Fibroblast of skin of left biceps (primary cell): Measurements from ENCODE around the gene TSPAN33.
A peak's percentile ranks its signal among the peaks of the same experiment; 100 is the strongest.
"Not testable (repeated sequence)": the region's sequence is repeated elsewhere in the genome, so short reads cannot be mapped to it uniquely, and the experiment has no call there.

Experiments
- DNase-seq, 2 experiments: peaks; one replicate each; pipeline ENCODE4 v3.0.0-alpha.2; 2013; ENCODE audit warnings: low read depth in 2 of 2

TSPAN33 gene

GRCh38 chr7:129144095-129144833 lies at the start of gene TSPAN33:
Gene TSPAN33 (plus strand): TSS chr7:129144707. CDS start chr7:129144981, 274 bp downstream.
- peak in 1 of 2 experiments; percentile 4 for DNase-seq

DNA sequence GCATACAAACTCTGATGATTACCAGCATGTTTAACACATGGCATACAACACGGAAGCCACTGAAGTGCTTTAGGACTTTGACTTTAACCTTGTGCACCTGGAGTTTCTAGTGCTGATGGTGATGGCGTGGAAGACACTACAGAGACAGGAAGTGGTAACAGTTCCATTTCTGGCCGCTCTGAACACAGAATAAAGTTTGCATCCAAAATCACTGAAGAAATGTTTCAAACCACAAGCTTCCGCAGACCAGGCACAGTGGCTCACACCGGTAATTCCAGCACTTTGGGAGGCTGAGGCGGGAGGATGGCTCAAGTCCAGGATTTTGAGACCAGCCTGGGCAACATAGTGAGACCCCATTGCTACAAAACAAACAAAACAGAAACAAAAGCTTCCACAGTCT lies 49.2 kb upstream of the TSPAN33 start:
- DNase-seq = no peak

DNA sequence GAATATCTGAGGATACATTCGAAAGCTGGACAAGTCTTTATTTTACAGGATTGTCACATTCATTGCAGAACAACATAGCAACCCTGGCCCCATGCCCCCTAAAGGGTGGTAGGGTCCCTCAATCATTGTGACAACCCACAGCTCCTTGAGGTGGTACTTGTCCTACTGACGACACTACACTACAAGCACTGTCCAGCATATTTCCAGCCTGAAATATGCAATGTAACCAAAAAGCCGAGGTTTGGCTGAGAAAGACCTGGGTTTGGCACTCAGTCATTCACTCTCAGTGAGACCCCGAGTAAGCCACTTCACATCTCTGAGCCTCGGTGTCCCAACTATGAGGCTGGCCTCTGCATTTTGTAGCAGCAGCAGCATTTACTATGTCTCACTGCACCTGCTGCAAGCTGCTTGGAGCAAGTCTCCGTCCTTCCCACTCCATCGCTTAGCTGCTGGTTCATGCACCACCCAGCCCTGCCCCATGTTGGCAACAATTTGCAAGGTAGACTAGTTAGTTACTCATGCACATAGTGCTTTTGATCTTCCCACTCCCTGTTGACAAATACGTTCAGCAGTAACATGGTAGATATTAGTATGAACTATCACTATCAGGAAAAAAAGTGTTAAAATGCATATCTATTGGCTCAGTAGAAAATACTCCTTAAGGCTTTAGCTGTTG lies 46.0 kb upstream of the TSPAN33 start:
- DNase-seq = no peak

- no peak for DNase-seq
Measured at GRCh38 chr7:129100827-129101166, 43.7 kb upstream of the TSPAN33 start.

- DNase-seq = peak in 1 of 2 experiments; percentile 3
Measured at GRCh38 chr7:129101746-129102145, 42.8 kb upstream of the TSPAN33 start.

DNA sequence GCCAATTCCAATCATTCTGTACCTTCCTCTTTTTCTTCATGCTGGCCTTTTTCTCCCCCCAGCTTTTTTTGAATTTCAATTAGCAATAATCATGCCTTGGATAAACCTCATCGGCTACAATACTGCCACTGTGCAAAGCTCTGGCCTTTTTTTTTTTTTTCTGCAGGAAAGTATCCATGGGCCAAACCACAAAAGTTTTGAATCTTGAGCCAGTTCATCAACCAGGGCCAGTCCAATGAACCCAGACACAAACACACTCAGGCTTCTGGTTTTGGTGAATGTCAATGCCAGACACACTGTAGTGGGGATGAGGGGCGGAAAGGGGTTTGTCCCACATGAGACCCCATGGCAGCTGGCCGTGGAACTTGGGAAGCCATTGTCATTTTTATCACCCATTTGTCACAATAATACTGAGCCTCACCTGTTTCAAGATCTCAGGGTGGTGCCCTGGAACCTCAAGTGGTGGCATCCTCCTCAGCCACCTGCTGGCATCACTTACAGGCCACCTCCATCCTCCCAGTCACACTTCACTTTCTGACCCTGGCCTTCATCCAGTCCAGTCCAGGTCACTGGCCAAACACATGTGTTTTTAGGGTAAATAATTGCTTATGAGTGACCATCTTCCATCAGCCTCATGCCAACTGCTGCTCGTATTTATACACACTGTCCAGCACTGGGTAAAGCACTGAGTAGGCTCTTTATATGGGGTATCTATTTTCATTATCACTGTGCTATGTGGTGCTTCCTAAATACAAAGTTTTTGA lies 40.8 kb upstream of the TSPAN33 start:
- DNase-seq = no peak

GRCh38 chr7:129108581-129108980 lies 35.9 kb upstream of the TSPAN33 start:
- no peak for DNase-seq

DNA sequence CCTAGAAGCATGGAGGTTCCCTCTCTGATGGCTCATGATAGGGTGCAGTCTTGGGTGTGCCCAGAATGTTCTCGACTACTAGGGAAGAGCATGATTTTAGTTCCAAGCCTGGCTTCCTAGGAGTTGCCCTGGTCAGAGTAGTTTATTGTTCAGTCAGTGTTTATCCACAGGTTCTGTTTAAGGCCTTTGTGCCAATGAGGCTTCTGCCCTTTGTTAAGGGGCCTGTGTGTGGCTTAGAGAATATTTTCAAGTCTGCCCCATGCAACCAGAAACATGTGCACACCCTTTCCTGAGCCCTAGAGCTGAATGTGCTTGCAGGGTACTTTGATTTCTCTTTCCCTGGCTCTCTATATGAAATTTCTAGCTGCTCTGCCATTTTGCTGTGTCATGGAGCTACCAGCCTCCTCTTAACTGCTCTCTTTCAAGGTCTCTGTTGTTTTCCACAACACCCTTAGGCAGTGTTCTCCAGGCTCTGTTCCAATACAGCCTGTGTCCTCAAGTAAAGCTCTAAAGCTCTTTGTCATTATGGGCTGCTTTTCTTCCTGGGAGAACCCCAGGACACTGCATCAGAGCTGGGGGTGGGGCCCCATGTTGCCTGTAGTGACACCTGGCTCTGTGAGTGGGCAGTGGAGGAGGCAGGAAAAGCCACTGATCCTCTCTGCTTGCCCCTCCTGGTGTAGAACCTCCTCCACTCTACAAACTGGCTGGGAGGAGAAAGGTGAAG lies 34.1 kb upstream of the TSPAN33 start:
- no peak for DNase-seq

DNA sequence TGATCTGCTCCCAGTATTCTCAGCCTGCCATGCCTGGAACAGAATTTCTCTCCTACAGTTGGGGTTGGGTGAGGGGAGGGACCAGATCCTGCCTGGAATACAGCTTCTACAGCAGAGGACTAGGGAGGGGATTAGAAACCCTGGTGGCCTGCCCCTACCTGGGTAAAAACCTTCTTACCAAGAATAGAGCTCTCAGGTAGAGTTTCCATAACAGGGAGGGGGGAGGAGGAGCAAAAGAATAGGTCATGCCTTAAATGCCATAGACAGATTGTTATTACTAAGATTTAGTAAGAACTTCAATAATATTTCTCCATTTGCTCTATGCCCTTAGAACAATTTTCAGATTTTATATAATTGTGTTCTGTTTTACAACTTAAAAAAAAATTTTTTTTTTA lies 33.5 kb upstream of the TSPAN33 start:
- DNase-seq = no peak

DNA sequence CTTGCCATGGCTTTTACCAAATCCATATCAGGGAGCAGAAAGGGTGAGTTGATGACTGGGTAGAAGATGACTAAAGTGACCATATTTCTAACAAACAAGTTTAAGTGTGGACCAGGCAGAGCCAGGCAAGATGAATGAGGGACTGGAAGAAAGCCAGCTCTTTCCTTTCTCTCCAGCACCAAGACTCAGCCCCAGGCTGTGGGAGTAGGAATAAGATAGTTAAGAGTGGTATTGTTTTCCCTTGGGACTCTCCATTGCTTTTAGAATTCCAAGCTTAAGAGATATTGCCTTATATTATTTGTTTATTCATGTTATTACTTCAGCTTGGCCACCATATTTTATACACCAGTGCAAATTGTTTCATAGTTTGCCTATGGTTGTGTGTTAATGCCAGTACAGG lies 28.8 kb upstream of the TSPAN33 start:
- no peak for DNase-seq

DNA sequence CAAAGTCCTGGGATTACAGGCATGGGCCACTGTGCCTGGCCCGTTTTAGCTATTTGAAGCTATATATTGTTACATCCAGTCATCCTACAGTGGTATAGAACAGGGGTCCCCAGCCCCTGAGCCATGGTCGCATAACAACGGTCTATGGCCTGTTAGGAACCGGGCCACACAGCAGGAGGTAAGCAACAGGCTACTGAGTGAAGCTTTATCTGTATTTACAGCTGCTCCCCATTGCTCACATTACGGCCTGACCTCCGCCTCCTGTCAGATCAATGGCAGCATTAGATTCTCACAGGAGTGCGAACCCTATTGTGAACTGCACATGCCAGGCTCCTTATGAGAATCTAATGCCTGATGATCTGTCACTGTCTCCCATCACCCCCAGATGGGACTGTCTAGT lies 26.3 kb upstream of the TSPAN33 start:
- DNase-seq = no peak

DNA sequence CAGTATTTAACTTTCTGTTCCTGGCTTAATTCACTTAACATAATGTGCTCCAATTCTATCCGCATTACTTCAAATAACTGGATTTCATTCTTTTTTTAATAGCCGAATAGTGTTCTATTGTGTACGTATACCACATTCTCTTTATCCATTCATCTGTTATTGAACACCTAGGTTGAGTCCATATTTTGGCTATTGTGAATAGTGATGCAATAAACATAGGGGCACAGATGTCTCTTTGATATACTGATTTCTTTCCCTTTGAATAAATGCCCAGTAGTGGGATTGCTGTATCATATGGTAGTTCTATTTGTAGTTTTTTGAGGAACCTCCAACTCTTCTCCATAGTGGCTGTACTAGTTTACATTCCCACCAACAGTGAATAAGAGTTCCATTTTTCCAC lies 25.5 kb upstream of the TSPAN33 start:
- DNase-seq = no peak

DNA sequence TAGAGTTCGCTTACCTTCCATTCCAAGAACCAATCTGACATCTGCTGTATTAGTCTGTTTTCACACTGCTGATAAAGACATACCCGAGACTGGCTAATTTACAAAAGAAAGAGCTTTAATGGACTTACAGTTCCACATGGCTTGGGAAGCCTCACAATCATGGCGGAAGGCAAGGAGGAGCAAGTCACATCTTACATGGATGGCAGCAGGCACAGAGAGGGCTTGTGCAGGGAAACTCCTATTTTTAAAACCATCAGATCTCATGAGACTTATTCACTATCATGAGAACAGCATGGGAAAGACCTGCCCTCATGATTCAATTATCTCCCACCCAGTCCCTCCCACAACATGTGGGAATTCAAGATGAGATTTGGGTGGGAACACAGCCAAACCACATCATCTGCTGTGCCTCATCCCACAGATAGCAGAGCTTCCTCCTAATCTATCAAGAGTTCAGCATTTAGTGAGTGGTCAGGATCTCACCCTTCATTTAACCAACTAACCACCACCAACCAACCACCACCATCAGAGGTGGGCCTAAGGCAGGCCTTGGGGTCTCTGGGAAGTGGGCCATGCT lies 22.9 kb upstream of the TSPAN33 start:
- DNase-seq = not testable (repeated sequence)

- DNase-seq = no peak
Measured at GRCh38 chr7:129122078-129122750, 22.3 kb upstream of the TSPAN33 start.

DNA sequence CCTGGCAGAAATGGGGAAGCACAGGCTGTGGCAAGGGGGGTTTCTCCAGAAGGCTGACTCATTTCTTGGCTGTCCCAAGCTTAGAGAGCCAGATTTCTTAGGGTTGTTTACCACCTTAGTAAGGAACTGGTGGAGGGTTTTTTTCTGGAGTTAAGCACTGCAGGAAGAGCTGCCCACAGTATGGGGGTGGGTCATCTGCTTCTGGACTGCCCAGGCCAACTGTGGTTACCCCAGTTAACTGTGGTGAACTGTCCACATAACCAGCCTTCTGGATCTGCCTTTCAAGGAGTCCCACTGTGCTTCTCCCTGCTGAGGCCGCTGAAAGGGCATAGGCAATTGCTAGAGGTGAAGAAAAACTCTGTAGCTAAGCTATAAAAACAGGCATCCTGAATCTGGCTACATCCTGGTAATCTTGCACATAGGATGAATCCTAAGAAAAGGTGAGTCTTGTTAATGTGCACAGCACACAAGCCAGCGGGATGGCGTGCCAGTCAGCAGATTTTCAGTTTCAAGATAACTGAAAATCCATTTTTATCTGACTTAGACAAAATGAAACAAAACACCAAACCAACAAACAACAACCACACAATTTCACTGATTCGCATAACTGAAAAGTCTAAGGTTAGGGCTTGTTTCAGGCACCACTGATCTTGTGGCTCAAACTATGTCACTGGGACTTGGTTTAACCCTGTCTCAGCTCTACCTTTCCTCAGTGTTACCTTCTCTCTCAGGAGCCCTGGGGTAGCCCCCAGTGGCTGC lies 21.6 kb upstream of the TSPAN33 start:
- DNase-seq = no peak

GRCh38 chr7:129123510-129123857 lies 21.0 kb upstream of the TSPAN33 start:
- DNase-seq = no peak

GRCh38 chr7:129126314-129126713 lies 18.2 kb upstream of the TSPAN33 start:
- no peak for DNase-seq

DNA sequence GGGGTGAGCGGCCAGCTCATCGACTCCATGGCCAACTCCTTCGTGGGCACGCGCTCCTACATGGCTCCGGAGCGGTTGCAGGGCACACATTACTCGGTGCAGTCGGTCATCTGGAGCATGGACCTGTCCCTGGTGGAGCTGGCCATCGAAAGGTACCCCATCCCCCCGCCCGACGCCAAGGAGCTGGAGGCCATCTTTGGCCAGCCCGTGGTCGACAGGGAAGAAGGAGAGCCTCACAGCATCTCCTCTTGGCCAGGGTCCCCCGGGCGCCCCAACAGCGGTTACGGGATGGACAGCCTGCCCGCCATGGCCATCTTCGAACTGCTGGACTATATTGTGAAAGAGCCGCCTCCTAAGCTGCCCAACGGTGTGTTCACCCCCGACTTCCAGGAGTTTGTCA lies 17.4 kb upstream of the TSPAN33 start:
- no peak for DNase-seq

GRCh38 chr7:129127601-129128000 lies 16.9 kb upstream of the TSPAN33 start:
- no peak for DNase-seq

DNA sequence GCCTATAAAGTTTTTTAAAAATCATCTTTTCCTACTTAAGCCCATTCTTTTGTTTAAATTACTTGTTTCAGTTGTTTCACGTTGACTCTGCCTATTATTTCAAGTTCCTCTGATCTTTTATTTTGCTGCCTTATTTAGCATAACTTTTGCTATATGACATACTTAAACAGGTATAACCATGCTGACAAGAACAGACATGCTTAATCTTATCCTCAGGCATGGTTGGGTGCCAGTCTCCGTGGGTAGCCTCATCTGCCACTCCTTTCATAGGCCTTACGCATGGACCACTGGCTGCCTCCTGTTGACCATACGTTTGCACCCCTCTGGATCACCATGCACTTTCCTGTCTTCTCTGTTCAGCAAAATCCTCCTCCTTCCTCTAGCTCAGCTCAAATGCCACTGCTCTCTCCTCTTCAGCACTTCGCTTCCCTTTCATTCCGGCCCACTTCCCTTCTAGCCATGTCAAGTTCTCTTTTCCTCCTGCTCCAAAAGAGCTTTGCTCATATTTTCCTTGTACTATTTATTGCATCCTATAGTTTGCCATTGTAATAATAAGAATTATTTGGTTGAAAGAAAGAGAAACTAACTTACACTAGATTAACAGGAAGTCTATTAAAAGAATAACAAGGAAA lies 10.0 kb upstream of the TSPAN33 start:
- DNase-seq = no peak
